ENCODE data around the gene ST8SIA4. TPM values are rescaled to one million over a fixed set of nuclear protein-coding genes. Genes with fewer than 3 reads are reported as not detected.

ST8SIA4 gene
- total and polyA plus RNA-seq, 2 donors (not counting 1 experiment from before 2014, with no cell fraction given) = 9.5 to 42.6 TPM

- no peak for ATAC-seq (ENCODE audit: low read depth)
- Histone ChIP-seq H3K4me1 (ENCODE audit: control insufficient read depth in 2 of 2, insufficient read depth in 2 of 2, low read length in 2 of 2) (peaks cover 3 to 4% of the 10 kb centered on the region in 2 donors), H3K27ac (ENCODE audit: low read length in 2 of 2) (no peak overlapping the region), H3K4me3 (ENCODE audit: control extremely low read depth in 1 of 5, extremely low read depth in 1 of 5, insufficient read depth in 1 of 5, low read depth in 2 of 5, low read length in 4 of 5) (no peak overlapping the region), H3K9ac (ENCODE audit: low read length) (no peak overlapping the region), H2AFZ (ENCODE audit: insufficient read depth, low read depth, low read length, poor library complexity, severe bottlenecking) (no peak overlapping the region), H3K4me2 (replicated peaks; ENCODE audit: low read depth, low read length, poor library complexity, severe bottlenecking) (no peak overlapping the region), H3K36me3 (replicated peaks in 1 of 2; ENCODE audit: control extremely low read depth in 1 of 2, control insufficient read depth in 1 of 2, extremely low read depth in 1 of 2, insufficient read depth in 2 of 2, low read length in 1 of 2) (no peaks in the 10 kb centered on the region), H3K9me3 (ENCODE audit: control extremely low read depth in 1 of 3, control insufficient read depth in 2 of 3, insufficient read depth in 1 of 3, low read length in 2 of 3) (no peaks in the 10 kb centered on the region), H4K20me1 (ENCODE audit: control insufficient read depth, insufficient read depth, low read length, poor library complexity, severe bottlenecking) (no peaks in the 10 kb centered on the region), H3K27me3 (replicated peaks in 1 of 4; ENCODE audit: control extremely low read depth in 1 of 4, control insufficient read depth in 3 of 4, insufficient read depth in 4 of 4, low read length in 3 of 4) (no peaks in the 10 kb centered on the region), H3K79me2 (ENCODE audit: control insufficient read depth, insufficient read depth, low read length) (no peaks in the 10 kb centered on the region)
- intact Hi-C loops (cut with micrococcal nuclease) = no loop called here
- DNase-seq = no peak
- Mint-ChIP-seq H3K27ac (no peak overlapping the region), H3K9me3 (ENCODE audit: insufficient read depth) (no peaks in the 10 kb centered on the region), H3K4me3 (no peak overlapping the region), H3K4me1 (peaks cover 11% of the 10 kb centered on the region), H3K27me3 (no peaks in the 10 kb centered on the region)
- no CpG with 5 or more reads among the region's 2 CpGs for WGBS (ENCODE audit: insufficient coverage)
- TF ChIP-seq CTCF (IDR thresholded peaks at IDR 0.05) (no peak), EZH2 (IDR thresholded peaks at IDR 0.05; ENCODE audit: borderline replicate concordance, insufficient read depth, low read depth, low read length, poor library complexity, severe bottlenecking) (no peak)
- ChIA-PET POLR2A (no interaction called here), CTCF (interaction anchor here (1.5 kb wide), 1 partner anchor 10 kb away, joined by 3 read pairs; no protein-coding TSS in a partner anchor)
Measured at GRCh38 chr5:100771181-100771580, 131.9 kb downstream of the ST8SIA4 start.

GRCh38 chr5:100768221-100768620, 134.9 kb downstream of the ST8SIA4 start:
- ATAC-seq (ENCODE audit: low read depth) = no peak
- Mint-ChIP-seq H3K4me1 (no peaks in the 10 kb centered on the region), H3K4me3 (no peak overlapping the region), H3K9me3 (ENCODE audit: insufficient read depth) (no peaks in the 10 kb centered on the region), H3K27me3 (no peaks in the 10 kb centered on the region), H3K27ac (no peak overlapping the region)
- Histone ChIP-seq H2AFZ (ENCODE audit: insufficient read depth, low read depth, low read length, poor library complexity, severe bottlenecking) (no peak overlapping the region), H3K79me2 (ENCODE audit: control insufficient read depth, insufficient read depth, low read length) (no peaks in the 10 kb centered on the region), H4K20me1 (ENCODE audit: control insufficient read depth, insufficient read depth, low read length, poor library complexity, severe bottlenecking) (no peaks in the 10 kb centered on the region), H3K4me2 (replicated peaks; ENCODE audit: low read depth, low read length, poor library complexity, severe bottlenecking) (no peak overlapping the region), H3K27ac (ENCODE audit: low read length in 2 of 2) (no peak overlapping the region), H3K9ac (ENCODE audit: low read length) (no peak overlapping the region), H3K9me3 (ENCODE audit: control extremely low read depth in 1 of 3, control insufficient read depth in 2 of 3, insufficient read depth in 1 of 3, low read length in 2 of 3) (no peaks in the 10 kb centered on the region), H3K36me3 (replicated peaks in 1 of 2; ENCODE audit: control extremely low read depth in 1 of 2, control insufficient read depth in 1 of 2, extremely low read depth in 1 of 2, insufficient read depth in 2 of 2, low read length in 1 of 2) (no peaks in the 10 kb centered on the region), H3K27me3 (replicated peaks in 1 of 4; ENCODE audit: control extremely low read depth in 1 of 4, control insufficient read depth in 3 of 4, insufficient read depth in 4 of 4, low read length in 3 of 4) (peaks cover 0 to 12% (median 0%) of the 10 kb centered on the region in 4 experiments), H3K4me3 (ENCODE audit: control extremely low read depth in 1 of 5, extremely low read depth in 1 of 5, insufficient read depth in 1 of 5, low read depth in 2 of 5, low read length in 4 of 5) (no peak overlapping the region), H3K4me1 (ENCODE audit: control insufficient read depth in 2 of 2, insufficient read depth in 2 of 2, low read length in 2 of 2) (no peaks in the 10 kb centered on the region)
- WGBS (ENCODE audit: insufficient coverage) = 100% methylated on average over 1 of the region's 4 CpGs
- TF ChIP-seq EZH2 (IDR thresholded peaks at IDR 0.05; ENCODE audit: borderline replicate concordance, insufficient read depth, low read depth, low read length, poor library complexity, severe bottlenecking) (no peak), CTCF (IDR thresholded peaks at IDR 0.05) (no peak)
- POLR2A ChIA-PET = no interaction called here
- intact Hi-C loops (cut with micrococcal nuclease) = no loop called here
- DNase-seq = no peak
- CTCF ChIA-PET = no interaction called here

All from B cell (primary cell).